WTC11 (cell line): ENCODE data around the gene RNF135. TPM values are rescaled to one million over a fixed set of nuclear protein-coding genes. Genes with fewer than 3 reads are reported as not detected.
A peak's percentile ranks its signal among the peaks of the same experiment; 100 is the strongest.
"Not testable (repeated sequence)": the region's sequence is repeated elsewhere in the genome, so short reads cannot be mapped to it uniquely, and the experiment has no call there.

Source experiments
- ATAC-seq: fragments of 200-7000 bp; cut with Tn5 transposase; 2 replicates; pipeline ENCODE4 v1.10.0; 2021; ENCODE audit warnings: mild to moderate bottlenecking, moderate library complexity
- CTCF ChIA-PET: fragments of 300-600 bp; sonication (Branson Sonifier 250); formaldehyde crosslinking; loops from one replicate; lab custom pipeline; 2021; ENCODE audit warnings: antibody characterized with exemption; lab: Charles Lee
- POLR2A ChIA-PET: fragments of 350-600 bp; sonication (Branson Sonifier 250); formaldehyde crosslinking; loops from one replicate; lab custom pipeline; 2021; ENCODE audit warnings: antibody characterized with exemption; lab: Charles Lee
- DNase-seq: peaks from one replicate; pipeline ENCODE4 v3.0.0; 2021; ENCODE audit warnings: low spot score
- H3K27ac Mint-ChIP-seq: 2 replicates; pipeline ENCODE4 v1.8.0; 2021; ENCODE audit warnings: mixed read lengths
- H3K27me3 Mint-ChIP-seq: 2 replicates; pipeline ENCODE4 v1.8.0; 2021; ENCODE audit warnings: low read depth, mild to moderate bottlenecking, moderate library complexity, mixed read lengths
- H3K36me3 Mint-ChIP-seq: 2 replicates; pipeline ENCODE4 v1.8.0; 2021; ENCODE audit warnings: mixed read lengths
- H3K4me1 Mint-ChIP-seq: 2 replicates; pipeline ENCODE4 v1.8.0; 2022; ENCODE audit warnings: mixed read lengths
- H3K4me3 Mint-ChIP-seq: 2 replicates; pipeline ENCODE4 v1.8.0; 2021; ENCODE audit warnings: mild to moderate bottlenecking, moderate library complexity, mixed read lengths
- H3K9me3 Mint-ChIP-seq: 2 replicates; pipeline ENCODE4 v1.8.0; 2021; ENCODE audit warnings: mixed read lengths
- AFF4 ChIP-seq: sonication (generic); formaldehyde crosslinking; IDR thresholded peaks from 2 replicates; pipeline ENCODE4 v1.8.1; 2023; ENCODE audit warnings: mild to moderate bottlenecking, missing genetic modification reagents, borderline replicate concordance
- CREB1 ChIP-seq: sonication (generic); formaldehyde crosslinking; IDR thresholded peaks from 2 replicates; pipeline ENCODE4 v1.8.0; 2023; ENCODE audit warnings: mild to moderate bottlenecking, missing genetic modification reagents
- CTCF ChIP-seq: fragments of 200-600 bp; IDR thresholded peaks from 2 replicates; pipeline ENCODE4 v1.8.0; 2022; ENCODE audit warnings: antibody characterized with exemption
- ERG ChIP-seq: fragments of 250-450 bp; sonication (Bioruptor Pico); IDR thresholded peaks from 2 replicates; pipeline ENCODE4 v1.8.0; 2021; ENCODE audit warnings: mild to moderate bottlenecking
- FOXK1 ChIP-seq: sonication (generic); formaldehyde crosslinking; IDR thresholded peaks from 2 replicates; pipeline ENCODE4 v1.8.0; 2022; ENCODE audit warnings: mild to moderate bottlenecking, moderate library complexity, missing genetic modification reagents
- NFYB ChIP-seq: sonication (generic); formaldehyde crosslinking; conservative IDR thresholded peaks from 2 replicates; pipeline ENCODE4 v1.8.0; 2022; ENCODE audit warnings: low read depth, missing genetic modification reagents
- SP1 ChIP-seq: sonication (generic); formaldehyde crosslinking; conservative IDR thresholded peaks from 2 replicates; pipeline ENCODE4 v1.8.1; 2022; ENCODE audit warnings: missing genetic modification reagents
- TEAD4 ChIP-seq: sonication (generic); formaldehyde crosslinking; IDR thresholded peaks from 2 replicates; pipeline ENCODE4 v1.8.0; 2022; ENCODE audit warnings: mild to moderate bottlenecking, missing genetic modification reagents
- TP53 ChIP-seq: sonication (generic); formaldehyde crosslinking; IDR thresholded peaks from 2 replicates; pipeline ENCODE4 v1.8.1; 2023; ENCODE audit warnings: mild to moderate bottlenecking, missing genetic modification reagents
- ZBTB21 ChIP-seq: sonication (generic); formaldehyde crosslinking; IDR thresholded peaks from 2 replicates; pipeline ENCODE4 v1.8.1; 2023; ENCODE audit warnings: mild to moderate bottlenecking, missing genetic modification reagents, borderline replicate concordance
- ZNF512 ChIP-seq: sonication (generic); formaldehyde crosslinking; IDR thresholded peaks from 2 replicates; pipeline ENCODE4 v1.8.1; 2022; ENCODE audit warnings: missing genetic modification reagents, borderline replicate concordance
- total RNA-seq: library from RNA; stranded (reverse); gene quantifications from 3 replicates; pipeline ENCODE4 v1.2.3, GENCODE V29; 2021

The RNF135 gene
- total RNA-seq, 1 experiment from 2014 or later = 10.3 TPM

- CTCF ChIA-PET = interaction anchor here (0.7 to 1.4 kb wide), 4 partner anchors 38 to 419 kb away, joined by 3 to 6 read pairs (median 4); no protein-coding TSS in a partner anchor
- ATAC-seq (peak; percentile 3), DNase-seq (peak; percentile 22)
- Mint-ChIP-seq H3K36me3 (peaks cover 12% of the 10 kb centered on the region), H3K9me3 (peaks cover 8% of the 10 kb centered on the region), H3K27ac (peak overlapping the region; percentile 96), H3K4me1 (peaks cover 16% of the 10 kb centered on the region), H3K27me3 (peaks cover 4% of the 10 kb centered on the region; the same call in 1 of the 2 replicates)
- POLR2A ChIA-PET = interaction anchor here (0.5 to 2.6 kb wide), 10 partner anchors 38 to 513 kb away, joined by 3 to 8 read pairs (median 4); partner anchors contain the start of genes ADAP2, CRLF3 and NF1
- 0 out of 2 replicates have a peak, but pooled peaks have one; percentile 4 for TF ChIP-seq TP53 (CRISPR knock-in tag)
- no peak for TF ChIP-seq CTCF
- TF ChIP-seq, all 79 proteins: peak for 1
- H3K4me3 Mint-ChIP-seq = peak overlapping the region; percentile 88
Measured at GRCh38 chr17:30969989-30970830, 629 bp upstream of the RNF135 start.

GRCh38 chr17:30975042-30975820, 4.4 kb downstream of the RNF135 start:
- ChIA-PET POLR2A (interaction anchor here (0.7 kb wide), 1 partner anchor 15 kb away, joined by 4 read pairs; no protein-coding TSS in a partner anchor), CTCF (no interaction called here)
- Mint-ChIP-seq H3K4me1 (peaks cover 8% of the 10 kb centered on the region; the same call in 1 of the 2 replicates), H3K36me3 (peaks cover 21% of the 10 kb centered on the region), H3K4me3 (no peak overlapping the region), H3K27ac (no peak overlapping the region), H3K9me3 (peaks cover 8% of the 10 kb centered on the region), H3K27me3 (no peaks in the 10 kb centered on the region)
- no peak for ATAC-seq
- no peak for DNase-seq
- no peak for TF ChIP-seq NFYB (CRISPR knock-in tag)
- no peak for TF ChIP-seq AFF4

- CTCF ChIA-PET, POLR2A ChIA-PET, H3K4me3 Mint-ChIP-seq, H3K27ac Mint-ChIP-seq, ATAC-seq, H3K27me3 Mint-ChIP-seq, H3K9me3 Mint-ChIP-seq, H3K4me1 Mint-ChIP-seq, DNase-seq: not testable (repeated sequence)
- H3K36me3 Mint-ChIP-seq = peaks cover 17% of the 10 kb centered on the region
Measured at GRCh38 chr17:30979919-30980318, 9.1 kb downstream of the RNF135 start.

GRCh38 chr17:30981531-30982519, 11.0 kb downstream of the RNF135 start:
- Mint-ChIP-seq H3K27ac (peak overlapping the region; percentile 19; the same call in 1 of the 2 replicates), H3K4me3 (no peak overlapping the region), H3K4me1 (peaks cover 2% of the 10 kb centered on the region; the same call in 1 of the 2 replicates), H3K36me3 (peaks cover 7% of the 10 kb centered on the region), H3K9me3 (peaks cover 4% of the 10 kb centered on the region), H3K27me3 (no peaks in the 10 kb centered on the region)
- POLR2A ChIA-PET = no interaction called here
- DNase-seq (no peak), ATAC-seq (no peak)
- CTCF ChIA-PET = interaction anchor here (1.0 kb wide), 1 partner anchor 87 kb away, joined by 3 read pairs; no protein-coding TSS in a partner anchor
- TF ChIP-seq SP1 (CRISPR knock-in tag) = no peak
- TF ChIP-seq ZBTB21 (CRISPR knock-in tag) = no peak
- no peak for TF ChIP-seq CTCF
- no peak for TF ChIP-seq ZNF512 (CRISPR knock-in tag)
- no peak for TF ChIP-seq CREB1
- no peak for TF ChIP-seq ERG (CRISPR knock-in tag)
- TF ChIP-seq FOXK1 (CRISPR knock-in tag) = no peak
- TF ChIP-seq TEAD4 = no peak
